ENCODE data around the gene MEIS2. TPM values are rescaled to one million over a fixed set of nuclear protein-coding genes. Genes with fewer than 3 reads are reported as not detected.

MEIS2 gene
- total RNA-seq, 1 donor = 73.0 TPM

DNA sequence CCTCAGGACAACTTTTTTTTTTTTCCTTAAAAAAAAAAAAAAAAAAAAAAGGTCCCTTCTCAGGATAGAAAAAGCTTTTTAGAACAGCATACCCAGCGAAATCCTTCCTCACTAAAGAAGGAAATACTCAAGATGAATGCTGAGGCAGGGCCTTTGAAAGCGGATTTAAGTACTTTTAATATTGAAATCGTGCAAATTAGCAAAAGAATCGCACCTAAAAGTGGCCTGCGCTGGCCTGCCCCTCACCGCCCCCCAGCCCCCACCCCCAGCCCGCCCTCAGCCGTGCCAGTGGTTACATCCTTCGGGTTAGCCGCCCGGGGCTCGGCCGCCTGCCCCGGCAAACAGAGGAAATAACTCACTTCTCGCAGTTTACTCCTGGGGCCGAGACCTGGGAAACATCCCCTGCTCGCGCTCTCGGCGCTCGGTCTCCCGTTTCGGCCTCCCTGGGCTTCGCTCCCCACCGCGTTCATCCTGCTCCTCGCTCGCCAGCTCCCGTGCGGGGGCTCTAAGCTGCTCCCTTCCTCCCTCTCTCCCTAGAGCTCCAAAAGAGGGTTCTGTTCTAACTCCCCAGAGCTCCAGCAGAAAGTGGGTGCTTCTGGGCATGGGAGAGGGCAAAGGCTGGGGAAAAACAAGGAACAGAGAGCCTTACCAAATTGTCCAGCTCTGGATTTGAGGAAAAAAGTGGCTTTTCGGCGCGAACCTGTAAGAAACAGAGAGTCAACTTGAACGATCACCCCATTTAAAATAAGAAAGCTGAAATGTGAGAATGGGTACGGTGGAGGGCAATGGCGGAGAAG is 5.2 kb downstream of the MEIS2 start:
- DNase-seq (ENCODE audit: low read depth) = peak; percentile 48
- peak overlapping the region; percentile 95 for H3K4me3 ChIP-seq (ENCODE audit: low read depth, low read length)
- TF ChIP-seq, protein P1, sequence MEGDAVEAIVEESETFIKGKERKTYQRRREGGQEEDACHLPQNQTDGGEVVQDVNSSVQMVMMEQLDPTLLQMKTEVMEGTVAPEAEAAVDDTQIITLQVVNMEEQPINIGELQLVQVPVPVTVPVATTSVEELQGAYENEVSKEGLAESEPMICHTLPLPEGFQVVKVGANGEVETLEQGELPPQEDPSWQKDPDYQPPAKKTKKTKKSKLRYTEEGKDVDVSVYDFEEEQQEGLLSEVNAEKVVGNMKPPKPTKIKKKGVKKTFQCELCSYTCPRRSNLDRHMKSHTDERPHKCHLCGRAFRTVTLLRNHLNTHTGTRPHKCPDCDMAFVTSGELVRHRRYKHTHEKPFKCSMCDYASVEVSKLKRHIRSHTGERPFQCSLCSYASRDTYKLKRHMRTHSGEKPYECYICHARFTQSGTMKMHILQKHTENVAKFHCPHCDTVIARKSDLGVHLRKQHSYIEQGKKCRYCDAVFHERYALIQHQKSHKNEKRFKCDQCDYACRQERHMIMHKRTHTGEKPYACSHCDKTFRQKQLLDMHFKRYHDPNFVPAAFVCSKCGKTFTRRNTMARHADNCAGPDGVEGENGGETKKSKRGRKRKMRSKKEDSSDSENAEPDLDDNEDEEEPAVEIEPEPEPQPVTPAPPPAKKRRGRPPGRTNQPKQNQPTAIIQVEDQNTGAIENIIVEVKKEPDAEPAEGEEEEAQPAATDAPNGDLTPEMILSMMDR (IDR thresholded peaks at IDR 0.05; ENCODE audit: insufficient read depth, low read depth, low read length) = no peak

DNA sequence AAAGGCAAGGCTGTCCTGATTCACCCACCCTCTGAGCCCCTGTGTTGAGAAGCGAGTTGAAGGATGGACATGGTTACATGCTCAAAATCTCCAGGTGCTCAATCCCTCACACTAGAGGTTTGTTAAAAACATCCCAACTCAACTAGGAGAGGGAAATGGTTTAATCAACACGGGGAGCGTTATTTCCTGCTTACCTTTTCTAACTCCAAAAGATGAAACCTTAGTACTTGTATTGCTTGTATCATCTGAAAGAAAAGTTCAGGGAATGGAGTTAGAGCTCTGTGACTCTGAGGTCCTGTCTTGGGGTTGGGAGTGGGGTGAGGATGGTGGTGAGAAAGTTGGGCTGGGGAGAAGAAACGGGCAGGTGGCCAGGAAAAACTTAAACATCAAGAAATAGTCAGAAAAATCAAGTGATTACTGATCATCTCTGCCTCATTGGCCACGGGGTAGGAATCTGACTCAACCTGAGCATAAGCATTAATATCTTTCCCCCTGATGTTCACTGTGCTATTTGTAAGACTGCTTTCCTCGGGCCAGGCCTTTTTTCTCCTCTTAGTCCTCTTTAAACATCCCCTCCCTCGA is 5.9 kb downstream of the MEIS2 start:
- H3K4me3 ChIP-seq (ENCODE audit: low read depth, low read length) = peak overlapping the region; percentile 95
- peak; percentile 66 for DNase-seq (ENCODE audit: low read depth)
- TF ChIP-seq, protein P1 (IDR thresholded peaks at IDR 0.05; ENCODE audit: insufficient read depth, low read depth, low read length) = no peak

DNA sequence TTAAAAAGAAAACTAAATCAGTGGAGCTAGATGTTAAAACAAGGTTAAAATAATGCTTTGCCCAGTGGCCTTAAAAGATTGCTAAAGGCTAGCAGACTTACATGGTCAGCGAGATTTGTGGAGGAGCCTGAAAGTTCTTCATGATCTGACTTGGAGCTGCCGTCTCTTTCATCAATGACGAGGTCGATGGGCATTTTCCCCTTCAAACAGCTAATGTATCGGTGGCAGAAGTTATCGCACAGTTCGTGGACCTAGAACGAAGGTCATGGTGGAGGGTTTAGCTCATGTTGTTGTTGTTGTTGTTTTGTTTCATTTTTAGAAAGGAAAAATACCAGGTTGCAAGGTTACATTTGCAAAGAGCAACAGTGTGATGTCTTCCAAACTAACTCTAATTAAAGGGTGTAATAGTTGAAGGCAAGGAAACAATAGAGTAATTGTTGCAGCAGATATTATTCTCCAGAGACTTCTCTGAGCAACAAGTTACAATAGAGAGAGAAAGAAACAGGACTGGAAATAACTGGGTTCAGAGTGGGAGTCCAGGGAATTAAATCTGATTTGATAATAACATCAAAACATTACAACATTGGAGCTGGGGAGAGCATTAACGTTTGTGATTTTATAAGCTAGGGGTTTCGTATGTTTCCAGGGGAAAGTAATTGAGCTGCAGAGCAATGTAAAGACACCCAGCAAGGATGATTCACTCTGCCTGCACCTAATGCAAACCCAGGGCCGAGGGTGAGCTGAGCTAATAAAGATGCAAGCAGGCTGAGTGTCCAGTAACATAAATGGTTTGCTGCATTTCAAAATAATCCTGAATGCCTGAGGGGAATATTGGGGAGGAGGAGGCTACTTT is 6.6 kb downstream of the MEIS2 start:
- DNase-seq (ENCODE audit: low read depth) = peak; percentile 92
- TF ChIP-seq, protein P1 (IDR thresholded peaks at IDR 0.05; ENCODE audit: insufficient read depth, low read depth, low read length) = no peak
- H3K4me3 ChIP-seq (ENCODE audit: low read depth, low read length) = peak overlapping the region; percentile 95

DNA sequence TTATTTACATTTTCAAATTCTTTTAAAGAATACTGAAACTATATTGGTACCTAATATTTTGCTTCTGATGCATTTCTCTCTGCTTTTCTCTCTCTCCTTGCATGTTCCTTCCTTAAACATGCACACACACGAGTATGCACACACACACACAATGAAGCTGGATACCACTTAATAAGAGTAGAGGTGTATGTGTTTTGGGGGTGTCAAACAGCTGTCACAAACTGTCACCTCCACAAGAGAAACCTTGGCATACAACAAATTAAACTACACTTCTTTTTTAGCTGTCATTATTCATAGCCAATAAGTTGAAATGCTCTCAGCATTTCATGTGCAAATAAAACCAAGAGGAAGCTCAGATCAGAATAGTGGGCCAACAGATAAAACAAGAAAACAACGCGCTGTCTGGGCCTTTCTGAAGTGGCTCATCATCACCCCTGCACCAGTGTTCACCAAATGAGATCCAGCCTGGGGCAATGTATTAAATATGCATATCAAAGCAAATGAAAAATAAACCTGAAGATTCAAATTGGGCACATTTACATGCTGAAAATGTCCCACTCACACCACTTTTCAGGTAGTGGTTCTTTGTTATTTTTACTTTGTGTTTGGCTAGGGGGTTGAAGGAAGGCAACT is 9.7 kb downstream of the MEIS2 start:
- DNase-seq (ENCODE audit: low read depth) = no peak
- TF ChIP-seq, protein P1 (IDR thresholded peaks at IDR 0.05; ENCODE audit: insufficient read depth, low read depth, low read length) = no peak
- H3K4me3 ChIP-seq (ENCODE audit: low read depth, low read length) = no peak overlapping the region

DNA sequence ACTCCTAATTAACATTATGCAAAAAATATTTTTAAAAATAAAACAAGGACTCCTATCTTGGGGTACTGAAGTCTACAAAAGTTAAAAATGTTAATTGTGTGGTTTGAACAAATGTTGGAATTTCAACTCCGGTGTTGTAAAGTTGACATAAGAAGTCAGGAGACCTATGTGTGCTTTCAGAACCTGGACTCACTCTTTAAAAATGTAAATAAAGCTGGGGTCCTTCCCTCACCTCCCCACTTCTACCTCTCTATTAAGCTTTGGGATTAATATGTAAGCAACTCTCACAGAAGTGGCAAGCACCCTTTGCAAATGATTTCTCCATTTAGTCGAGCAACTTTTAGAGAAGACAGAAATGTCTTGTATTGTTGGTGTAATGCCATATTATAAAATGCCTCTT is 11.9 kb downstream of the MEIS2 start:
- no peak overlapping the region for H3K4me3 ChIP-seq (ENCODE audit: low read depth, low read length)
- TF ChIP-seq, protein P1 (IDR thresholded peaks at IDR 0.05; ENCODE audit: insufficient read depth, low read depth, low read length) = no peak
- no peak for DNase-seq (ENCODE audit: low read depth)

DNA sequence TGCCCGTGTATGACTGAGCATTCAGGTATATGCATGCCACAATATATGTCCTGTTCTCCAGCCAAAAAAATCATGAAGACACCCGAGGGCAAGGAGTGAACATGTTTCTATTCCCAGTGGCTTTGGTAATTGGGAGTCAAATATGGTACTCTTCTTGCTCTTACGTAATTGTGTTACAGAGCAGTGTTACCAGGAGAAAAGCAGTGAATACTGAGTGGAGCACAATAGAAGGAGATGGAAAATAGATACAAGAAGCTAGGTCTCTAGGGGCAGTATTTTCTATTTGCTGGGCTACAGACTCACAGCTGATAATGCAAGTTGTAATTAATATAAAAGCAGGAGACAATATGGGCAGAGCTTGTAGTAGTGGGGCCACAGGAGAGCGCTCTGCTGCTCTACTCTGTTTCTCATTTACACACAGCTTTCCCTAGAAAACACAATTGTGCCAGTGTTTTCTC is 13.2 kb downstream of the MEIS2 start:
- DNase-seq (ENCODE audit: low read depth) = no peak
- TF ChIP-seq, protein P1 (IDR thresholded peaks at IDR 0.05; ENCODE audit: insufficient read depth, low read depth, low read length) = no peak
- no peak overlapping the region for H3K4me3 ChIP-seq (ENCODE audit: low read depth, low read length)

Data from fibroblast of villous mesenchyme (primary cell).